GM18873 (cell line): ENCODE data around the gene SLC36A1.
A peak's percentile ranks its signal among the peaks of the same experiment; 100 is the strongest.

ENCODE experiments used
- ATAC-seq: cut with Tn5 transposase; IDR thresholded peaks from one replicate; pipeline ENCODE4 v1.9.1; 2021; ENCODE audit warnings: mild to moderate bottlenecking, moderate library complexity, moderate number of reproducible peaks; ENCODE audit not compliant: unreplicated experiment, low FRiP score

SLC36A1 gene

DNA sequence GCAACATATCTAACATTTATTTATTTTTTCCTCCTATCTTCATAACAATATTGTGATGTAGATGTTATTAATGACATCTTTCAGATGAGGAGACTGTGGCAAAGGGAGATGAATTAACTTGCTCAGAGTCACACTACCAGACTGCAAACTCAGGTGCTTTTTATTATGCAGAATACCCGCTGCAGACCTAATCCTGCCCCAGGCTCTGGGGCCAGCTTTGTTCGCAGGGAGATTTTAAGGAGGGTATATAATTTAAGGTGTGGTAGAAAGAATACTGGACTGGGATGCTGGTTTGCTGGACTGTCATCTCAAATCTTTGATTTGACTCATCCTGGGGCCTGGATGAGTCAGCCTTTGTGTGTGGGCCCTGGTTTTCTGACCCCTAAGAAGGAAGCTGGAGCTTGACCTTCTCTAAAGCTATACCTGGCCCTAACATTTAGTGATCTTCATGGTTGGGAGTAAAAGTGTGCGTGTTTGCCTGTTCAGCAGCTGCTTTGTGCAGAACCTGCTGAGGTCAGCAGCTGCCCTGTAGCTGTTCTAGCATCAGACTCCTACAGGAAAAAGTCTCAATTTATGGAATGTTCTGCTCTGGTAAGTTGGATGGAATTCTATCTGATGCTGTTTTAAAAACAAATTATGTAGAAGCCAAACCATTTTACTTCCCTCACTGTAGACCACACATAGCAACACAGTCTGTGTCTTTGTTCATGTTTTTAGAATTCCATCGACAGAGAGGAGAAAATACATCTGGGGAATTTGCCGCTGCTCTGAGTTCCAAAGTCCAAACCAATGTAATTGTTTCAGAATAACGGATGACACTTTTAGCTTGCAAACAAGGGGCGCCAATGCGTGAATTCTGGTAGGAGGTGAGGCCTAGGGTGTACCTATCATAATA lies 4.5 kb downstream of the SLC36A1 start:
- peak; percentile 79 for ATAC-seq

DNA sequence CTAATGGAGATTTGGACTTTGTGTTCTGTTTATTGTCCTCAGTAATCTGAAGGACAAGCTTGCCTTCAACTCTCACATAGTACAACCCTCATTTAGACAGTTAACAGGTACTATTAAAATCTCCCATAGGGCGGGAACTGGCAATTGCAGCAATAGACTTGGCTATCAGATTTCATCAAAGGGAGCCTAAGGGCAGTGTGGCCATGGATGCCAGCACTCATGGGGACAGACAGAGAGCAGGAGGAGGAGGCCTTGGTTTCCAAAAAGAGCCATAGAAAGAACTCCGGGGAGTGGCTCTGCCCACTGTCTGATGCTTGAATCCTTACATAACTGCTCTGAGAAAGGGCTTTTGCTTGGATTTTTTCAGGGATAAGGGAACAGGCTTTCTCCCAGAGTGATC lies 6.8 kb downstream of the SLC36A1 start:
- no peak for ATAC-seq

- no peak for ATAC-seq
Measured at GRCh38 chr5:151454889-151455288, 7.5 kb downstream of the SLC36A1 start.

DNA sequence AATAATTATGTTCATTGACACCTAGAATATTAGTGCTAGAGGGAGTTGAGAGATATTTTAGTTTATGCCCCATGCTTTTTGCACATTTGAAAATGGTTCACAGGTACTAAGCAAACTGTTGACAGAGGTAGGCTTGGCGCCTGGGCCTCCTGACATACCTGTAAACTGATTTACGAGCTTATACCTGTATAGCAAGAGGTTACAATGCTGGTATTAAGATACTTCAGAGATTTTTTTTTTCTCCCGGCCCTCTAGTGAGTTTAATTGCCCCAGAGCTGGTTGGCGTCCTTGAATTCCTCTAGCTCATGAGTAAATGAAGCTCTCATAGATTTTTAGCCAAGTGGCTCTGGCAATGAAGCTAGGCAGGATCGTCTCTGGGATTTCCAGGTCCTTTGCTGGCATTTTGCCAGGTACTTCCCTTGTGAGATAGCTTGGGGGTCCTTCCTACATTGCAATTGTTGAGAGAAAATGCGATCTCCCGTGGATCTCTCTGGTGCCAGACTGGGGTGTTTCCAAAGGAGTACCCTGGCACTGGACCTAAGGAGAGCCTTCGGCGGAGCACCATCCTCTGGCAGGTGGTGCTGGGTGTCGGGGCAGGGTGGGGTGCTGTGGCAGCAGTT lies 9.0 kb downstream of the SLC36A1 start:
- ATAC-seq, result no peak

- no peak for ATAC-seq
Measured at GRCh38 chr5:151458314-151458713, 10.9 kb downstream of the SLC36A1 start.

DNA sequence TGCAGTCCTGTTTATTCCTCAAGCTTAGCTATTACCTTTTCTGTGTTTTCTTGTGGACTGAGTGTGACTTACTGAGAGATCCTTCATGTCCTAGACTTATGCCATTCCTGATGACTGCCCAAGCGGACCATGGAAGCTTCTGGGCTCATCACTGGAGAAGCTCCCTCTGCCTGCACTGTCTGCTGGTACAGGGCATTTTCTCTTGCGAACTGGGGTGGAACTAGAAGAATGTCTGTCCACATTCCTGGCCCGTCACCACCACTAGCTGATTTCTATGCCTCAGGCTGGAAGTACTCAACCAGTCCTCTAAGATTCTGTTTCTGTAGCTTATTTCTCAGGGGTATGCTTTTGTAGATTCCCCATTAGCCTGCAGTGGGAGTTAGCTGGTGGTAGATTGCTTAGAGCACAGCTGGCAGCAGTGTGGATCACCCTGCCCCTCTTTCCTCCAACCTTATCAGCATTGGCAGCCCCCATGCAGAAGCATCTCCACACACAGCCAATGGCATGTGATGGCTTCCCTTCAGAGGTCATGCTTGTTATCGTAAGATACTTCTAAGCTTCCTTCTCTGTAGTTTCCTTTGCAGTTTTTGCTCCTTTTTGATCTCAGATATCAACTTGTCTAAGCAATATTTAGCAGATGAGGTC lies 12.4 kb downstream of the SLC36A1 start:
- ATAC-seq, result no peak

GRCh38 chr5:151461312-151461711 lies 13.9 kb downstream of the SLC36A1 start:
- peak; percentile 97 for ATAC-seq

DNA sequence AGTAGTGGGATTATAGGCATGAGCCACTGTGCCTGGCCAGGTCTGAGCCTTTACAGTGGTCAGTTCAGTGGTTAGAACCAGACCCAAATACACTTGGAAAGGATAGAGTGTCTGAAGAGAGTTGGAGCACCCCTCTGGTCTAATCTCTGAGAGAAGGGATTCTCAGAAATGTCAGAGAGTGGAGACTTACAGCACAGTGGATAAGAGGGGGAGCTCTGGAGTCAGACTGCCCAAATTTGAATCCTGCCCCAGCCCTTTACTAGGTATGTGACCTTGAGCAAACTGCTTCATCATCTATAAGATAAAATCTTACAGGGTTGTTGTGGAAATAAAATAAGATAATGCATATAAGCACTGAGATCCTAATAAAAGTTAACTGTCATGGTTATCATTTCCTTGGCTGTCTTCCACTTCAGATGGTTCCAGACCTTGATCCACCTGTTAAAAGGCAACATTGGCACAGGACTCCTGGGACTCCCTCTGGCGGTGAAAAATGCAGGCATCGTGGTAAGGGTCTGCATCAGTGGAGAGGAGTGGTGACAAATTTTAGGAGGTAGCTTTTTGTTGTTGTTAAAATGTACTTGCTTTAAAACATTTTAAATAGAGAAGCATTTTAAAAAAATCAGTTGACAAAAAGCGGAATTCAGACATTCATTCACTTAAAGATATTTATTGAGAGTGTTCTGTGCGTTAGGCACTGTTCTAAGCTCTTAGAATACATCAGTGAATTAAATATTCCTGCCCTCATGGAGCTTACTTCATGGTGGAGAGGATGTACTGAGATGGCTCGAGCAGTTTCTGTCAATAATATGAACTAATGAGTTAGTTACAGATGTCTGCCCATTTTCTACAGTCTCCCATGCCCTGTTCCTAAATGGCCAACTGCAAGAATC lies 16.0 kb downstream of the SLC36A1 start:
- no peak for ATAC-seq

- ATAC-seq, result no peak
Measured at GRCh38 chr5:151464101-151464500, 16.7 kb downstream of the SLC36A1 start.

GRCh38 chr5:151465476-151465875 lies 18.1 kb downstream of the SLC36A1 start:
- ATAC-seq, result no peak

GRCh38 chr5:151467576-151467975 lies 20.2 kb downstream of the SLC36A1 start:
- ATAC-seq, result no peak

GRCh38 chr5:151469386-151469785 lies 22.0 kb downstream of the SLC36A1 start:
- ATAC-seq, result no peak

GRCh38 chr5:151469992-151470391 lies 22.6 kb downstream of the SLC36A1 start:
- no peak for ATAC-seq

GRCh38 chr5:151470439-151470838 lies 23.0 kb downstream of the SLC36A1 start:
- ATAC-seq, result no peak

GRCh38 chr5:151471276-151471675 lies 23.9 kb downstream of the SLC36A1 start:
- no peak for ATAC-seq

DNA sequence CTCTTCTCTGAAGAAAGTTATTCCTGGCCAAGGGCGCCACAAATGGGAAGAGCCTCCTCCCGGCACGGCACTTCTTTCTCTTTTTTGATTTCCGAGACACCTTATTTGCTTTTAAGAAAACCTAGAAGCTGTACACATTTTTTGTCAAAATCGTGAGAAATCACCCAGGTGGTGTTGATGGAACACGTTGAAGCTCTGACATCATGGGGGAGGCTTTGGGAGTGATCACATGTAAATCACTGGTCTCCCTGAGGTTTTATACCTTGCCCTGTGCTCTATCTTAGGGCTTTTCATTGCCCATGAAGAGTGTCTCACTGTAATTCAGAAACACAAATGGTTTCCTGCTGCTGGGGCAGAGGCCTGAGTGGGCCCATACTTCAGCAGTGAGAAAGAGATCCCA lies 27.4 kb downstream of the SLC36A1 start:
- ATAC-seq, result no peak

DNA sequence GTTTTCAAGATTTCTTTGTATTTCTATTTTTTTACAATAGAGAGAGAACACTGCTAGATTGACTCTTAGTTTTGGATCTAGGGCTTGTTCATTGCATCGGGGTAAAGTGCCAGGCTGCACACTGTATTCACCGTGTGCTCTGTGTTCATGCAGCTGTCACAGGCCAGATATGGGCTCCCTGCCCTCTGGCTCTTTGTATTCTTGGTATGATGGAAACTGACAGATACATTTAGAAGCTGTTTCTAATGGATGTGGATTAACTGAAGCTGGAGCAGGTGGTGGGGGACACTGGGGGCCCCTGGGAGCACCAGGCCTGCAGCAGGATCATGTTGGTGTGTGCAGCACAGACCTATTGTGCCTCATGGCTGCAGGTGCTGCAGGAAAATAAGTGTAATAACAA lies 28.0 kb downstream of the SLC36A1 start:
- no peak for ATAC-seq

GRCh38 chr5:151476016-151476415 lies 28.6 kb downstream of the SLC36A1 start:
- ATAC-seq, result no peak

DNA sequence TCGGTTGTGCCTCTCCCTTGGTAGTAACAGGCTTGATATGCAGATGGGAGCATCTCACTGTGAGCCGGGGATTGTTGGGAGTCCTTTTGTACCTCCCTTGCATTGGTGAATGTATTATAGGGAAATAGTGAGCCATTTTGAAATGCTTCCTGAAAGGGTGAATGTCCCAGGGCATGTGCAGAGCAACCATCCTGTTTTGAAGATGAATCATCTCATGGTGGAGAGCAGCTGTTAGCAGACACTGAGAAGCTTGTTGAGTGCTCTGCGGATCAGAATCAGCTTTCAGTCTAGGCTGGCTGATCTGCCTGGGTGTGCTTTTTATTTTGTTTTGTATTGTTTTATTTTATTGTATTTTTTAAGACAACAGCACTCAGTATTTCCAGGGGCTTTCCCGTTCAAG lies 29.7 kb downstream of the SLC36A1 start:
- no peak for ATAC-seq
